Upper lobe of right lung (tissue), 1 donor: ENCODE measurements around the gene ERC2. TPM values are rescaled to one million over a fixed set of nuclear protein-coding genes. Genes with fewer than 3 reads are reported as not detected.

Source experiments
- ATAC-seq: fragments of 200-7000 bp; cut with Tn5 transposase; one replicate; pipeline ENCODE4 v1.9.1; 2020; ENCODE audit warnings: mild to moderate bottlenecking, moderate library complexity
- DNase-seq: peaks from one replicate; pipeline ENCODE4 v3.0.0-alpha.2; 2020
- H3K27ac ChIP-seq: fragments of 200-600 bp; one replicate; pipeline ENCODE4 v1.8.0; 2022
- H3K27me3 ChIP-seq: fragments of 200-600 bp; one replicate; pipeline ENCODE4 v1.8.0; 2022; ENCODE audit warnings: mild to moderate bottlenecking
- H3K36me3 ChIP-seq: fragments of 200-600 bp; one replicate; pipeline ENCODE4 v1.8.0; 2022
- H3K4me1 ChIP-seq: fragments of 200-600 bp; one replicate; pipeline ENCODE4 v1.8.0; 2022
- H3K4me3 ChIP-seq: fragments of 200-600 bp; one replicate; pipeline ENCODE4 v1.8.0; 2022; ENCODE audit warnings: mild to moderate bottlenecking
- H3K9me3 ChIP-seq: fragments of 200-600 bp; one replicate; pipeline ENCODE4 v1.8.0; 2022
- intact Hi-C: fragments of 100-400 bp; cut with DNase I; formaldehyde crosslinking; loops from one replicate; pipeline ENCODE4 v1.11.0; 2022
- total RNA-seq: library from RNA; stranded (reverse); fragmentation: NEBNext Ultra II Directional; extraction: Animal tissue kit (Norgen Biotek cat#: 25700); gene quantifications from one replicate; pipeline ENCODE4 v1.2.1, GENCODE V29; 2021
- TF ChIP-seq, protein P1 (sequence below): fragments of 200-600 bp; IDR thresholded peaks from one replicate; pipeline ENCODE4 v1.8.0; 2022; ENCODE audit warnings: antibody characterized with exemption
- donor health status: DM: no; HTN: yes; CAD: no; lungs with severe emphysema.

The ERC2 gene
- total RNA-seq, 1 donor from 2014 or later = 1.4 TPM

DNA sequence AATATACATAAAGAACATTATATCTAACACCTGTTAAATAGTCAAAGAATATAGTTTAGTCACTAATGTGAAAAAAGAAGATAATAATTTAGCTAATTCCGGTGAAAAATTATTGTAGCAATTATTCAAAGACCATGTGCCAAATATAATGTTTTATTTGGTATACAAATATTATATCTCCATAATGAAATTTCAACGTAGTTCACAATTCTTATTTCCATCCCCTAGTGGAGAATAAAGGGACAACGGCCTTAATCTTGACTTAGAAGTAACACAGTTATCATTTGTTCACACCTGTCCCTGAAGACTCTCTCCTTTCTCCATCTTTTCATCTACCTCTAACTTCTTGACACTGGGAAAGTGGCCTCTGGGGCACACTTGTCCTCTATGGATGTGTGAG, 213.4 kb downstream of the ERC2 start:
- Histone ChIP-seq H3K4me3 (no peak overlapping the region), H3K27ac (no peak overlapping the region), H3K4me1 (no peaks in the 10 kb centered on the region), H3K27me3 (no peaks in the 10 kb centered on the region), H3K9me3 (no peaks in the 10 kb centered on the region), H3K36me3 (no peaks in the 10 kb centered on the region)
- ATAC-seq (no peak), DNase-seq (no peak)
- TF ChIP-seq, protein P1, sequence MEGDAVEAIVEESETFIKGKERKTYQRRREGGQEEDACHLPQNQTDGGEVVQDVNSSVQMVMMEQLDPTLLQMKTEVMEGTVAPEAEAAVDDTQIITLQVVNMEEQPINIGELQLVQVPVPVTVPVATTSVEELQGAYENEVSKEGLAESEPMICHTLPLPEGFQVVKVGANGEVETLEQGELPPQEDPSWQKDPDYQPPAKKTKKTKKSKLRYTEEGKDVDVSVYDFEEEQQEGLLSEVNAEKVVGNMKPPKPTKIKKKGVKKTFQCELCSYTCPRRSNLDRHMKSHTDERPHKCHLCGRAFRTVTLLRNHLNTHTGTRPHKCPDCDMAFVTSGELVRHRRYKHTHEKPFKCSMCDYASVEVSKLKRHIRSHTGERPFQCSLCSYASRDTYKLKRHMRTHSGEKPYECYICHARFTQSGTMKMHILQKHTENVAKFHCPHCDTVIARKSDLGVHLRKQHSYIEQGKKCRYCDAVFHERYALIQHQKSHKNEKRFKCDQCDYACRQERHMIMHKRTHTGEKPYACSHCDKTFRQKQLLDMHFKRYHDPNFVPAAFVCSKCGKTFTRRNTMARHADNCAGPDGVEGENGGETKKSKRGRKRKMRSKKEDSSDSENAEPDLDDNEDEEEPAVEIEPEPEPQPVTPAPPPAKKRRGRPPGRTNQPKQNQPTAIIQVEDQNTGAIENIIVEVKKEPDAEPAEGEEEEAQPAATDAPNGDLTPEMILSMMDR = peak; percentile 32
- intact Hi-C loops = no loop called here

DNA sequence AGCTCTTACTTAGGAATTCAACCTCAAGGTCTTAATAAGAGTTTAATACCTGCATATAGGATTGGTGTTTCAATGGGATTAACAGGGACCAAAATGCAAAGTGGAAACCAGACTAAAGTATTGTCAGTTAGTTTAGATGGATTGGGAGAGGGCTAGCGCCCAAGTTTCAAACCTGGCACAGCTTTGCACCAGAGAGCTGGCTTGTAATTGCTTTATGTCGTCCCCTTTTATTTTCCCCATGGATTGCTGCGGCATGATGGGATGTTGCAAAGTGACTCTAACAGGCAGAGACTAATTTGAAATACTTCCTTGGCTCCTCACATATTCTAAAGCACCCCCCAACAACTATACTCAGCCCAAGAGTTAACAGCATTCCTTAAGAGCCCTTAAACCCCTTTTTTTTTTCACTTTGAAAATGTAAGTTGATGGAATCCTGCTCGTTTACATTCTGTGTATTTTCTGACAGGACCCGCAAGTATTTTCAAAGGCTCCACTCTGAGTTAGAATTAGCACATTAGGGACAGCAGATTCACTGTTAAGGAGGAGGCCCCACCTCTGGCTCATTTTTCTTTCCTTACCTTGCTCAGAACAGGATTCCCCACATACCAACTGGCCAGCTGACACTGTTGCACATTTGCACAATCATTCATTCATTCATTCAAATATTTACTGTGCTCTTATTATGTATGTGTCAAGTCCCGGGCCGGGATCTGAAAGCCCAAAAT, 214.2 kb downstream of the ERC2 start:
- no peaks in the 10 kb centered on the region for H3K27me3 ChIP-seq
- TF ChIP-seq, protein P1 = no peak
- DNase-seq (no peak), ATAC-seq (peak; percentile 71)
- H3K27ac ChIP-seq = no peak overlapping the region
- no peak overlapping the region for H3K4me3 ChIP-seq
- no peaks in the 10 kb centered on the region for H3K4me1 ChIP-seq
- intact Hi-C loops = no loop called here
- H3K9me3 ChIP-seq = no peaks in the 10 kb centered on the region
- H3K36me3 ChIP-seq = no peaks in the 10 kb centered on the region

DNA sequence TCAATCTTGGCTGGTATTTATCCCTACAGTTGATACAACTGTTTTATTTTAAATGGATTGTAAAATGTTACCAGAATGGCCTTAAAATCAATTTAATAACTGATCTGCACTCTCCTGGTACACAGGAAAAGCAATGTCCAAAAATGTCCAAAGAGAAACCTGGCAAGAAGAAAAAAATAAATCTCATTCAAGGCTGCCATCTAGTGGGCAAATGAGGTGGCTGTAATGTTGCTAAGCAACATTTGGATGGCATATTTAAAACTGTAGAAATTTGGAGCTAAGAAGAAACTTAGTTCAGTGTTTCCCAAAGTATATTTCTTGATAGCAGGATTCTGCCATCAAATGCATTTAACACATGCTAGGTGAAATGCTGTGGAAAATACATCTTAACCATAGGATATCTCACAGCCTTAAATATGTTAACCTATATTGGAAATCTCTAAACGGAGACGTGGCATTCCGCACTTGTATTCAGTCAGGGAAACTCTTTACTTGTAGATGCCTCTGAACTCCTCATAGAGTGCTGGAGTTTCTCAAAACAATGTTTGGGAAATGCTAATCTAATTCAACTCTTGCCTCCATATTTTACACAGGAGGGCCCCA, 216.8 kb downstream of the ERC2 start:
- no peaks in the 10 kb centered on the region for H3K36me3 ChIP-seq
- H3K4me1 ChIP-seq = no peaks in the 10 kb centered on the region
- no peaks in the 10 kb centered on the region for H3K9me3 ChIP-seq
- no peak overlapping the region for H3K27ac ChIP-seq
- TF ChIP-seq, protein P1 = peak; percentile 78
- H3K4me3 ChIP-seq = no peak overlapping the region
- DNase-seq (no peak), ATAC-seq (peak; percentile 71)
- intact Hi-C loops = no loop called here
- no peaks in the 10 kb centered on the region for H3K27me3 ChIP-seq

DNA sequence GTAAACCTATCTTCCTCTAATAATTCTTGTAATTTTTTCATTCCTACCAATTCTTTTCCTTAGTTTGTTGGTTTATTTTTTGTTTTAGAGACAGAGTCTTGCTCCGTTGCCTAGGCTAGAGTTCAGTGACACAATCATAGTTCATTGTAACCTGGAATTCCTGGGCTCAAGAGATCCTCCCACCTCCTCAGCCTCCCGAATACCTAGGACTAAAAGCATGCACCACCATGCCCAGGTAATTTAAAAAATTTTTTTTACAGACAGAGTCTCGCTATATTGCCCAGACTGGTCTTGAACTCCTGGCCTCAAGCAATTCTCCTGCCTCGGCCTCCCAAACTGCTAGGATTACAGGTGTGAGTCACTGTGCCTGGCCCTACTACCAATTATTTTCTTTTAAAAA, 220.2 kb downstream of the ERC2 start:
- ATAC-seq = no peak
- intact Hi-C loops = no loop called here
- TF ChIP-seq, protein P1 = no peak
- DNase-seq = no peak
- Histone ChIP-seq H3K4me3 (no peak overlapping the region), H3K4me1 (no peaks in the 10 kb centered on the region), H3K36me3 (no peaks in the 10 kb centered on the region), H3K9me3 (no peaks in the 10 kb centered on the region), H3K27ac (no peak overlapping the region), H3K27me3 (no peaks in the 10 kb centered on the region)

DNA sequence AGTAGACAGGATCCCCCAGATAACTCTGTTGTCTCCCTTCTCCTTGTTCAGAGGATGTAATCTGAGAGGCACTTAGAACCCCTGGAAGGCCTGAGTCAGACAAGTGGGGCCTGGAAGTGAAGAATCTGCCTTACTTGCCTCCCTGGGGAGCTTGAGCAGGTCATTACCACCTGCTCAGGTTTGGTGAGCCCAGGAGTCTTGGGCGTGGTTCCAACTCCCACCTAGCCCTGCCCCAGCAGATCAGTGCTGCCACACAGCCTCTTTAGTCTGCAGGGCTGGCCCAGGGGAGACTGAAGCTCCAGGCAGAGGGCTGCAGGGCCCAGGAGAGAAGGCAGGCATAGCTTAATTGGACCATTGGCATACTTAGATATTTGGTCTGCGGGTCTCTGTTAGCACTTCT, 230.0 kb downstream of the ERC2 start:
- H3K27ac ChIP-seq = no peak overlapping the region
- no peaks in the 10 kb centered on the region for H3K36me3 ChIP-seq
- DNase-seq (no peak), ATAC-seq (no peak)
- no peaks in the 10 kb centered on the region for H3K4me1 ChIP-seq
- intact Hi-C loops = no loop called here
- H3K4me3 ChIP-seq = no peak overlapping the region
- H3K9me3 ChIP-seq = no peaks in the 10 kb centered on the region
- H3K27me3 ChIP-seq = no peaks in the 10 kb centered on the region
- TF ChIP-seq, protein P1 = no peak
